HG02759 (cell line): ENCODE data around the gene BAG3.
A peak's percentile ranks its signal among the peaks of the same experiment; 100 is the strongest.

Experiments
- ATAC-seq: cut with Tn5 transposase; IDR thresholded peaks from one replicate; pipeline ENCODE4 v1.9.1; 2021; ENCODE audit warnings: mild to moderate bottlenecking, moderate library complexity; ENCODE audit not compliant: unreplicated experiment

The BAG3 gene

GRCh38 chr10:119725828-119726675, 74.9 kb downstream of the BAG3 start, which contains the start of gene INPP5F:
Gene INPP5F, plus strand, starts transcription at chr10:119726050. Its CDS starts 213 bp downstream, at chr10:119726263.
- ATAC-seq = peak; percentile 91

GRCh38 chr10:119726676-119727261, 75.6 kb downstream of the BAG3 start:
- no peak for ATAC-seq
